Spleen (tissue), 7 donors: ENCODE data around the gene CRMP1.

ENCODE experiments used
- CTCF ChIP-seq, 11 experiments: fragments of 200-600 bp in 7 of 11; fragments of 450-650 bp in 4 of 11; sonication (generic) in 4 of 11; IDR thresholded peaks in 8 of 11; conservative IDR thresholded peaks in 3 of 11; 1 replicate in 7 of 11; 2 replicates in 4 of 11; pipeline versions ENCODE4 v1.4.0 to v1.8.0; 2016 to 2021; ENCODE audit warnings: antibody characterized with exemption in 11 of 11, inconsistent platforms in 4 of 11, mild to moderate bottlenecking in 1 of 11
- POLR2AphosphoS5 ChIP-seq, 3 donors: sonication (generic); formaldehyde crosslinking; IDR thresholded peaks; one replicate each; pipeline ENCODE4 v1.5.1; 2017; ENCODE audit warnings: antibody characterized with exemption in 3 of 3
- donor health status: DM: no; HTN: no; CAD: no; lungs with moderate emphysema.
- donor health status: DM: no; HTN: no; CAD: no.
- donor health status: DM: no; HTN: no; CAD: no.

GRCh38 chr4:5893004-5893580, at the start of gene CRMP1:
- no peak for TF ChIP-seq CTCF (IDR thresholded peaks at IDR 0.05 in 8 of 11, conservative IDR thresholded peaks at IDR 0.05 in 3 of 11)
- TF ChIP-seq POLR2AphosphoS5 (IDR thresholded peaks at IDR 0.05) = no peak
